Measurements from ENCODE around the gene ERVFRD-1.

ERVFRD-1 gene

GRCh38 chr6:11110921-11111768 is at the start of gene ERVFRD-1:
Gene ERVFRD-1 (minus strand): TSS chr6:11111725. CDS start chr6:11105310, 6,415 bp downstream.
- no peak for DNase-seq (ENCODE audit: low read depth)

- DNase-seq (ENCODE audit: low read depth) = no peak
Measured at GRCh38 chr6:11160199-11160598, 48.7 kb upstream of the ERVFRD-1 start.

- no peak for DNase-seq (ENCODE audit: low read depth)
Measured at GRCh38 chr6:11155589-11155988, 44.1 kb upstream of the ERVFRD-1 start.

GRCh38 chr6:11153447-11153846 is 41.9 kb upstream of the ERVFRD-1 start:
- no peak for DNase-seq (ENCODE audit: low read depth)

GRCh38 chr6:11152581-11152980 is 41.1 kb upstream of the ERVFRD-1 start:
- no peak for DNase-seq (ENCODE audit: low read depth)

GRCh38 chr6:11151488-11151887 is 40.0 kb upstream of the ERVFRD-1 start:
- DNase-seq (ENCODE audit: low read depth) = no peak

- no peak for DNase-seq (ENCODE audit: low read depth)
Measured at GRCh38 chr6:11149551-11149950, 38.0 kb upstream of the ERVFRD-1 start.

GRCh38 chr6:11146117-11146826 is 34.7 kb upstream of the ERVFRD-1 start:
- no peak for DNase-seq (ENCODE audit: low read depth)

- DNase-seq (ENCODE audit: low read depth) = peak; percentile 30
Measured at GRCh38 chr6:11144393-11144851, 32.9 kb upstream of the ERVFRD-1 start.

GRCh38 chr6:11143394-11144371 is 32.2 kb upstream of the ERVFRD-1 start:
- no peak for DNase-seq (ENCODE audit: low read depth)

GRCh38 chr6:11142296-11143027 is 30.9 kb upstream of the ERVFRD-1 start:
- DNase-seq (ENCODE audit: low read depth) = no peak

- no peak for DNase-seq (ENCODE audit: low read depth)
Measured at GRCh38 chr6:11141295-11141694, 29.8 kb upstream of the ERVFRD-1 start.

GRCh38 chr6:11140056-11140455 is 28.5 kb upstream of the ERVFRD-1 start:
- no peak for DNase-seq (ENCODE audit: low read depth)

GRCh38 chr6:11139051-11139960 is 27.8 kb upstream of the ERVFRD-1 start:
- no peak for DNase-seq (ENCODE audit: low read depth)

GRCh38 chr6:11136809-11137208 is 25.3 kb upstream of the ERVFRD-1 start:
- DNase-seq (ENCODE audit: low read depth) = no peak

- DNase-seq (ENCODE audit: low read depth) = no peak
Measured at GRCh38 chr6:11133281-11133680, 21.8 kb upstream of the ERVFRD-1 start.

- DNase-seq (ENCODE audit: low read depth) = no peak
Measured at GRCh38 chr6:11132194-11132888, 20.8 kb upstream of the ERVFRD-1 start.

GRCh38 chr6:11130605-11131004 is 19.1 kb upstream of the ERVFRD-1 start:
- no peak for DNase-seq (ENCODE audit: low read depth)

GRCh38 chr6:11129908-11130565 is 18.5 kb upstream of the ERVFRD-1 start:
- no peak for DNase-seq (ENCODE audit: low read depth)
